Duodenal mucosa (tissue), 2 donors: ENCODE data around the gene PGA3.
"Not testable (repeated sequence)": the region's sequence is repeated elsewhere in the genome, so short reads cannot be mapped to it uniquely, and the experiment has no call there.

Experiments
- H3K27ac ChIP-seq: one replicate; pipeline ENCODE4 v1.7.0; 2013; ENCODE audit warnings: low read depth, low read length
- H3K27me3 ChIP-seq, 2 donors: one replicate each; pipeline ENCODE4 v1.7.0; 2013; ENCODE audit warnings: low read length in 2 of 2, control low read depth in 1 of 2; ENCODE audit not compliant: insufficient read depth in 2 of 2, control insufficient read depth in 1 of 2
- H3K36me3 ChIP-seq, 2 donors: one replicate each; pipeline ENCODE4 v1.7.0; 2013; ENCODE audit warnings: low read length in 2 of 2, control low read depth in 1 of 2; ENCODE audit not compliant: insufficient read depth in 2 of 2, control insufficient read depth in 1 of 2
- H3K4me1 ChIP-seq, 2 donors: one replicate each; pipeline ENCODE4 v1.7.0; 2013; ENCODE audit warnings: low read length in 2 of 2, control low read depth in 1 of 2; ENCODE audit not compliant: insufficient read depth in 2 of 2, control insufficient read depth in 1 of 2
- H3K4me3 ChIP-seq, 2 donors: one replicate each; pipeline ENCODE4 v1.7.0; 2013; ENCODE audit warnings: low read length in 2 of 2, low read depth in 1 of 2
- H3K9ac ChIP-seq, 2 donors: one replicate each; pipeline ENCODE4 v1.7.0; 2013; ENCODE audit warnings: low read length in 2 of 2, low read depth in 1 of 2
- H3K9me3 ChIP-seq, 2 donors: one replicate each; pipeline ENCODE4 v1.7.0; 2013; ENCODE audit warnings: low read length in 2 of 2, control low read depth in 1 of 2; ENCODE audit not compliant: control insufficient read depth in 1 of 2

Gene PGA3

GRCh38 chr11:61226457-61227137 is 23.3 kb downstream of the PGA3 start:
- H3K4me1 ChIP-seq, H3K27me3 ChIP-seq, H3K9me3 ChIP-seq, H3K9ac ChIP-seq, H3K4me3 ChIP-seq, H3K36me3 ChIP-seq, H3K27ac ChIP-seq: not testable (repeated sequence)

GRCh38 chr11:61229458-61229857 is 26.1 kb downstream of the PGA3 start:
- not testable (repeated sequence) for H3K4me1 ChIP-seq, H3K27ac ChIP-seq, H3K4me3 ChIP-seq, H3K9ac ChIP-seq, H3K36me3 ChIP-seq, H3K9me3 ChIP-seq, H3K27me3 ChIP-seq

GRCh38 chr11:61231033-61231432 is 27.7 kb downstream of the PGA3 start:
- H3K9ac ChIP-seq, H3K4me3 ChIP-seq, H3K4me1 ChIP-seq, H3K36me3 ChIP-seq, H3K27me3 ChIP-seq, H3K9me3 ChIP-seq, H3K27ac ChIP-seq: not testable (repeated sequence)

- H3K27ac ChIP-seq, H3K9ac ChIP-seq, H3K9me3 ChIP-seq, H3K4me1 ChIP-seq, H3K36me3 ChIP-seq, H3K4me3 ChIP-seq, H3K27me3 ChIP-seq: not testable (repeated sequence)
These were observed 28.3 kb downstream of the PGA3 start for GRCh38 chr11:61231585-61231984.

GRCh38 chr11:61232548-61233145 is 29.3 kb downstream of the PGA3 start:
- not testable (repeated sequence) for H3K36me3 ChIP-seq, H3K9ac ChIP-seq, H3K9me3 ChIP-seq, H3K4me3 ChIP-seq, H3K4me1 ChIP-seq, H3K27me3 ChIP-seq, H3K27ac ChIP-seq

GRCh38 chr11:61237130-61237529 is 33.8 kb downstream of the PGA3 start:
- H3K36me3 ChIP-seq, H3K27ac ChIP-seq, H3K9ac ChIP-seq, H3K4me1 ChIP-seq, H3K9me3 ChIP-seq, H3K4me3 ChIP-seq, H3K27me3 ChIP-seq: not testable (repeated sequence)

- H3K4me1 ChIP-seq, H3K9me3 ChIP-seq, H3K9ac ChIP-seq, H3K27me3 ChIP-seq, H3K27ac ChIP-seq, H3K36me3 ChIP-seq, H3K4me3 ChIP-seq: not testable (repeated sequence)
These were observed 37.0 kb downstream of the PGA3 start for GRCh38 chr11:61240288-61240687.

- not testable (repeated sequence) for H3K9me3 ChIP-seq, H3K4me1 ChIP-seq, H3K4me3 ChIP-seq, H3K9ac ChIP-seq, H3K27me3 ChIP-seq, H3K36me3 ChIP-seq, H3K27ac ChIP-seq
These were observed 37.6 kb downstream of the PGA3 start, which contains the start of gene PGA5 for GRCh38 chr11:61240875-61241274. Gene PGA5 (plus strand): TSS chr11:61241175. CDS start chr11:61241227, 52 bp downstream.

GRCh38 chr11:61241526-61241925 is 38.2 kb downstream of the PGA3 start:
- not testable (repeated sequence) for H3K27ac ChIP-seq, H3K4me1 ChIP-seq, H3K36me3 ChIP-seq, H3K4me3 ChIP-seq, H3K27me3 ChIP-seq, H3K9me3 ChIP-seq, H3K9ac ChIP-seq

GRCh38 chr11:61245284-61245964 is 42.1 kb downstream of the PGA3 start:
- not testable (repeated sequence) for H3K9me3 ChIP-seq

More at GRCh38 chr11:61245284-61245964, 42.1 kb downstream of the PGA3 start:
- H3K4me1 ChIP-seq, H3K4me3 ChIP-seq, H3K36me3 ChIP-seq, H3K27ac ChIP-seq, H3K9ac ChIP-seq, H3K27me3 ChIP-seq: not testable (repeated sequence)
